ENCODE data around the gene MGST3. TPM values are rescaled to one million over a fixed set of nuclear protein-coding genes. Genes with fewer than 3 reads are reported as not detected.

Gene MGST3
- polyA plus RNA-seq, 1 of the 3 experiments (the other 2 are of a cell fraction): 270 TPM

DNA sequence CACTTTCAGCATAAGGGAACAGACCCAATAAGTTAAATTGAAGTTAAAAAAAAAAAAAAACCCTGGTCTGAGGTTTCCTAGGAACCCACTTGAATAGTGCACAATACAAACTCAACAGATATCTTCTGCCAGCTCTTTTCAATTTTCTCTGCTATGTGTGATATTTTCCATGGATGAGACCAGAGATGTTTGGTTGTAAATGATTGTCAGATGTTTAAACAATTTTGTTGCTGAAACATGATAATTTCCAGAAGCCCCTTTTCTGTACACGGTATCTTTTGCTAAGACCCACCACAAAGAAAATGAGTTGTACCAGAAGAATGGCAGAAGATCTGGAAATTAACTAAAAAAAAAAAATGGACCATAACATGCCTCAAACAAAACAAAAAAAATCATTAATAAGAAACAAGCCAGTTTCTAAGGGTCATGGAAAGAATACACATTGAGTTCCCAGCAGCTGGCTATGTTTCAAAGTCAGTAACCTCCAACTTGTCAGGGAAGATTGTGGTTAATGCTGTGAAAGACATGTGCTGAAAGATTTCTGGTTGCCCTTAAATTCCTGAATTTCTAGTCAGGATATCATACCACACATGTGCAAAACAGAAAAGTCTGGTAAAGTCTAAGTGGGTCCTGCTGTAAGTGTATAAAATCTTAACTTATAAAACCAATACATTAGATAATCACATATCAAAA, 35.6 kb upstream of the MGST3 start:
- Histone ChIP-seq H3K9me3 (no peaks in the 10 kb centered on the region), H3K4me3 (ENCODE audit: low read depth in 2 of 2, low read length in 1 of 2) (no peak overlapping the region), H3K4me1 (ENCODE audit: control insufficient read depth in 1 of 2, insufficient read depth in 2 of 2, low read depth in 1 of 2, low read length in 1 of 2) (peaks cover 5% of the 10 kb centered on the region in 2 experiments; a peak in 3 of 4 replicates), H4K20me1 (ENCODE audit: insufficient read depth) (no peaks in the 10 kb centered on the region), H3K27me3 (ENCODE audit: insufficient read depth) (0 out of 2 replicates have a peak, but pooled peaks cover 7% of the 10 kb centered on the region), H2AFZ (ENCODE audit: low read depth) (no peak overlapping the region), H3K79me2 (ENCODE audit: insufficient read depth) (no peaks in the 10 kb centered on the region), H3F3A (replicated peaks; ENCODE audit: insufficient read depth) (peaks cover 4% of the 10 kb centered on the region), H3K4me2 (no peak overlapping the region), H3K36me3 (replicated peaks in 1 of 2; ENCODE audit: control insufficient read depth in 1 of 2, insufficient read depth in 2 of 2, low read length in 1 of 2) (no peaks in the 10 kb centered on the region), H3K9me2 (no peaks in the 10 kb centered on the region), H3K27ac (ENCODE audit: low read depth in 2 of 2, low read length in 1 of 2) (no peak overlapping the region), H3K9ac (no peak overlapping the region)
- no peak for DNase-seq
- POLR2A ChIA-PET: no interaction called here
- CTCF ChIA-PET: interaction anchor here (1.0 to 16.7 kb wide), 5 partner anchors 11 to 228 kb away, joined by 3 to 277 read pairs (median 6); no protein-coding TSS in a partner anchor
- TF ChIP-seq SMC3 (IDR thresholded peaks at IDR 0.05; ENCODE audit: low read depth, low read length): no peak
- TF ChIP-seq, protein P1, sequence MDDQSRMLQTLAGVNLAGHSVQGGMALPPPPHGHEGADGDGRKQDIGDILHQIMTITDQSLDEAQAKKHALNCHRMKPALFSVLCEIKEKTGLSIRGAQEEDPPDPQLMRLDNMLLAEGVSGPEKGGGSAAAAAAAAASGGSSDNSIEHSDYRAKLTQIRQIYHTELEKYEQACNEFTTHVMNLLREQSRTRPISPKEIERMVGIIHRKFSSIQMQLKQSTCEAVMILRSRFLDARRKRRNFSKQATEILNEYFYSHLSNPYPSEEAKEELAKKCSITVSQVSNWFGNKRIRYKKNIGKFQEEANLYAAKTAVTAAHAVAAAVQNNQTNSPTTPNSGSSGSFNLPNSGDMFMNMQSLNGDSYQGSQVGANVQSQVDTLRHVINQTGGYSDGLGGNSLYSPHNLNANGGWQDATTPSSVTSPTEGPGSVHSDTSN (IDR thresholded peaks at IDR 0.05): peak; percentile 63
- WGBS (ENCODE audit: low lambda C conversion rate): 24% methylated on average over 1 of the region's 1 CpG

DNA sequence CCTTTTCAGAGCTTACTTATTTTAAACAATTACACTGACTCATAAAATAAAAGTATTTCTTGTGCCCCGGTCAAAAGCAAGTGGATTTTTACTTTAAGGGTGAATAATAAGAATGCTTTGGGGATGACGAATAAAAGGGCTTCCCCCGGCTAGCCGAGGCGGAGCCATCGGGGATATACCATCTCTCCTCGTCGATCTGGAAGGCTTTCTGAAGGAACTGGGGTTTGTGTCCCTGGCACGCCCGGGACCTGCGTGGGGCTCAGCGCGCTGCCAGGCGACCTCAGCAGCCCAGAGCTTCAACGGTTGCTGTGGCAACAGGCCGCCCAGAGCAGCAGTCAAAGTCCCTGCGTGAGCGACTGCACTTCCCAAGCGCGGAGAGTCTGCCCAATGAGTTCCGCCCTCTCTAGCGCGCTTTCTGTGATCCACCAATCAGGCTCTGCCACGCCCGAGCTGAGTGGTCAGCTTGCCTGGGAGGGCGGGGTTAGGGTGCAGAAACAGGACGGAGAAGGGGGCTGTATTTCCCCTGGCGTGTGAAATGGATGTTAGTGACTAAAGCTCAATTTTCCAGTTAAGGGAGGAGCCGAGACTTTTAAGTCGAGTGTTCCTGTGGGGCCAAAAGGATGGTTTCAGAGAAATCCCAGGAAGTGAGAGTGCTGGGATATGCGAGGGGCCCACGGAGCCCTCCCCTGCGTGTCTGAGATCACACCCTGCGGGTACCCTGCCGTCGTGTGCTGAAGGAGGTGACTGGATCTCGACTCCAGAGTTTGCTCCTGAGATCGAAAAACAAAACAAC, 33.0 kb upstream of the MGST3 start:
- H3K9me3 ChIP-seq: no peaks in the 10 kb centered on the region
- no peaks in the 10 kb centered on the region for H3K9me2 ChIP-seq
- peak overlapping the region; percentile 68 to 80 for H3K4me3 ChIP-seq (ENCODE audit: low read depth in 2 of 2, low read length in 1 of 2)
- peak overlapping the region; percentile 77 for H3K9ac ChIP-seq
- ChIA-PET CTCF (interaction anchor here (1.1 to 16.7 kb wide), 6 partner anchors 99 to 327 kb away, joined by 3 to 277 read pairs (median 5); no protein-coding TSS in a partner anchor), POLR2A (interaction anchor here (0.6 to 0.9 kb wide), 3 partner anchors 100 to 488 kb away, joined by 3 read pairs; no protein-coding TSS in a partner anchor)
- peaks cover 5% of the 10 kb centered on the region in 2 experiments; a peak in 3 of 4 replicates for H3K4me1 ChIP-seq (ENCODE audit: control insufficient read depth in 1 of 2, insufficient read depth in 2 of 2, low read depth in 1 of 2, low read length in 1 of 2)
- 3% methylated on average over 29 of the region's 38 CpGs for WGBS (ENCODE audit: low lambda C conversion rate)
- H2AFZ ChIP-seq (ENCODE audit: low read depth): peak overlapping the region; percentile 97
- H3K79me2 ChIP-seq (ENCODE audit: insufficient read depth): no peaks in the 10 kb centered on the region
- peak; percentile 93 for DNase-seq
- H3K4me2 ChIP-seq: peak overlapping the region; percentile 87
- H3K27ac ChIP-seq (ENCODE audit: low read depth in 2 of 2, low read length in 1 of 2): peak overlapping the region; percentile 84 to 85
- peaks cover under 1% of the 10 kb centered on the region for H3F3A ChIP-seq (replicated peaks; ENCODE audit: insufficient read depth)
- no peaks in the 10 kb centered on the region for H3K36me3 ChIP-seq (replicated peaks in 1 of 2; ENCODE audit: control insufficient read depth in 1 of 2, insufficient read depth in 2 of 2, low read length in 1 of 2)
- H4K20me1 ChIP-seq (ENCODE audit: insufficient read depth): no peaks in the 10 kb centered on the region
- H3K27me3 ChIP-seq (ENCODE audit: insufficient read depth): 0 out of 2 replicates have a peak, but pooled peaks cover 7% of the 10 kb centered on the region
- TF ChIP-seq FOXM1 (IDR thresholded peaks at IDR 0.05; ENCODE audit: low read depth): no peak
- TF ChIP-seq, protein P2, sequence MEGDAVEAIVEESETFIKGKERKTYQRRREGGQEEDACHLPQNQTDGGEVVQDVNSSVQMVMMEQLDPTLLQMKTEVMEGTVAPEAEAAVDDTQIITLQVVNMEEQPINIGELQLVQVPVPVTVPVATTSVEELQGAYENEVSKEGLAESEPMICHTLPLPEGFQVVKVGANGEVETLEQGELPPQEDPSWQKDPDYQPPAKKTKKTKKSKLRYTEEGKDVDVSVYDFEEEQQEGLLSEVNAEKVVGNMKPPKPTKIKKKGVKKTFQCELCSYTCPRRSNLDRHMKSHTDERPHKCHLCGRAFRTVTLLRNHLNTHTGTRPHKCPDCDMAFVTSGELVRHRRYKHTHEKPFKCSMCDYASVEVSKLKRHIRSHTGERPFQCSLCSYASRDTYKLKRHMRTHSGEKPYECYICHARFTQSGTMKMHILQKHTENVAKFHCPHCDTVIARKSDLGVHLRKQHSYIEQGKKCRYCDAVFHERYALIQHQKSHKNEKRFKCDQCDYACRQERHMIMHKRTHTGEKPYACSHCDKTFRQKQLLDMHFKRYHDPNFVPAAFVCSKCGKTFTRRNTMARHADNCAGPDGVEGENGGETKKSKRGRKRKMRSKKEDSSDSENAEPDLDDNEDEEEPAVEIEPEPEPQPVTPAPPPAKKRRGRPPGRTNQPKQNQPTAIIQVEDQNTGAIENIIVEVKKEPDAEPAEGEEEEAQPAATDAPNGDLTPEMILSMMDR (IDR thresholded peaks at IDR 0.05): no peak
- peak; percentile 52 for TF ChIP-seq NRF1 (IDR thresholded peaks at IDR 0.05; ENCODE audit: low read depth, low read length)
- TF ChIP-seq RAD21 (IDR thresholded peaks at IDR 0.05; ENCODE audit: low read length): no peak
- no peak for TF ChIP-seq SMC3 (IDR thresholded peaks at IDR 0.05; ENCODE audit: low read depth, low read length)
- peak; percentile 97 for TF ChIP-seq MXI1 (IDR thresholded peaks at IDR 0.05; ENCODE audit: low read depth, low read length)
- no peak for TF ChIP-seq YY1 (IDR thresholded peaks at IDR 0.05; ENCODE audit: low read depth)
- peak in 1 of 2 experiments; percentile 12; a peak in 1 of 4 replicates for TF ChIP-seq EP300 (IDR thresholded peaks at IDR 0.05; ENCODE audit: borderline replicate concordance in 1 of 2, low read depth in 1 of 2, low read length in 1 of 2)
- 0 out of 2 replicates have a peak, but pooled peaks have one; percentile 26 for TF ChIP-seq TAF1 (IDR thresholded peaks at IDR 0.05; ENCODE audit: borderline replicate concordance, low read depth, low read length)
- TF ChIP-seq ELF1 (IDR thresholded peaks at IDR 0.05): peak; percentile 76
- TF ChIP-seq, protein P1 (IDR thresholded peaks at IDR 0.05): no peak
- TF ChIP-seq GABPA (IDR thresholded peaks at IDR 0.05; ENCODE audit: low read depth): 0 out of 2 replicates have a peak, but pooled peaks have one; percentile 51
- TF ChIP-seq, protein P3, sequence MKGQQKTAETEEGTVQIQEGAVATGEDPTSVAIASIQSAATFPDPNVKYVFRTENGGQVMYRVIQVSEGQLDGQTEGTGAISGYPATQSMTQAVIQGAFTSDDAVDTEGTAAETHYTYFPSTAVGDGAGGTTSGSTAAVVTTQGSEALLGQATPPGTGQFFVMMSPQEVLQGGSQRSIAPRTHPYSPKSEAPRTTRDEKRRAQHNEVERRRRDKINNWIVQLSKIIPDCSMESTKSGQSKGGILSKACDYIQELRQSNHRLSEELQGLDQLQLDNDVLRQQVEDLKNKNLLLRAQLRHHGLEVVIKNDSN (IDR thresholded peaks at IDR 0.05; ENCODE audit: borderline replicate concordance, low read depth): 0 out of 2 replicates have a peak, but pooled peaks have one; percentile 6
- TF ChIP-seq SIN3A (IDR thresholded peaks at IDR 0.05; ENCODE audit: borderline replicate concordance, low read depth, low read length): no peak
- 0 out of 2 replicates have a peak, but pooled peaks have one; percentile 47 for TF ChIP-seq RXRA (IDR thresholded peaks at IDR 0.05; ENCODE audit: borderline replicate concordance, low read depth)
- TF ChIP-seq JUND (IDR thresholded peaks at IDR 0.05): peak; percentile 74
- peak; percentile 48; the same call in 1 of the 2 replicates for TF ChIP-seq TEAD4 (IDR thresholded peaks at IDR 0.05; ENCODE audit: borderline replicate concordance, insufficient read depth)
- no peak for TF ChIP-seq FOXJ3 (CRISPR knock-in tag; IDR thresholded peaks at IDR 0.05)
